GM23338 (cell line): ENCODE results near the gene COTL1.

Experiments used
- CREB1 ChIP-seq: fragments of 250-450 bp; sonication (Bioruptor Pico); IDR thresholded peaks from 2 replicates; pipeline ENCODE4 v1.5.0; 2020; ENCODE audit warnings: low read depth, mild to moderate bottlenecking, moderate library complexity
- EZH2 ChIP-seq: fragments of 200-600 bp; sonication (generic); IDR thresholded peaks from one replicate; pipeline ENCODE4 v1.8.0; 2017; ENCODE audit warnings: antibody characterized with exemption, mild to moderate bottlenecking, low read depth; ENCODE audit not compliant: unreplicated experiment
- EZH2phosphoT487 ChIP-seq: fragments of 200-600 bp; sonication (generic); IDR thresholded peaks from one replicate; pipeline ENCODE4 v1.8.1; 2018; ENCODE audit warnings: antibody characterized with exemption; ENCODE audit not compliant: unreplicated experiment
- JUNB ChIP-seq: IDR thresholded peaks from one replicate; pipeline ENCODE4 v1.6.1; 2016; ENCODE audit warnings: antibody characterized with exemption; ENCODE audit not compliant: unreplicated experiment
- POLR2AphosphoS5 ChIP-seq: IDR thresholded peaks from 2 replicates; pipeline ENCODE4 v1.6.1; 2016; ENCODE audit warnings: antibody characterized with exemption, low read depth
- ZNF114 ChIP-seq: fragments of 250-450 bp; sonication (Bioruptor Pico); IDR thresholded peaks from 2 replicates; pipeline ENCODE4 v1.5.0; 2020; ENCODE audit warnings: mild to moderate bottlenecking, moderate library complexity
- TF ChIP-seq, protein P1 (sequence below), 2 experiments: fragments of 200-600 bp in 1 of 2; sonication (generic) in 1 of 2; conservative IDR thresholded peaks; 2 replicates each; pipeline versions ENCODE4 v1.5.1 to v1.6.1; 2016 to 2017; ENCODE audit warnings: antibody characterized with exemption in 2 of 2, low read depth in 2 of 2, mild to moderate bottlenecking in 2 of 2, moderate library complexity in 1 of 2
- TF ChIP-seq, protein P2 (sequence below): IDR thresholded peaks from one replicate; pipeline ENCODE4 v1.6.1; 2018; ENCODE audit warnings: antibody characterized with exemption; ENCODE audit not compliant: unreplicated experiment
- TF ChIP-seq, protein P3 (sequence below): IDR thresholded peaks from 2 replicates; pipeline ENCODE4 v1.6.1; 2016; ENCODE audit warnings: antibody characterized with exemption

DNA sequence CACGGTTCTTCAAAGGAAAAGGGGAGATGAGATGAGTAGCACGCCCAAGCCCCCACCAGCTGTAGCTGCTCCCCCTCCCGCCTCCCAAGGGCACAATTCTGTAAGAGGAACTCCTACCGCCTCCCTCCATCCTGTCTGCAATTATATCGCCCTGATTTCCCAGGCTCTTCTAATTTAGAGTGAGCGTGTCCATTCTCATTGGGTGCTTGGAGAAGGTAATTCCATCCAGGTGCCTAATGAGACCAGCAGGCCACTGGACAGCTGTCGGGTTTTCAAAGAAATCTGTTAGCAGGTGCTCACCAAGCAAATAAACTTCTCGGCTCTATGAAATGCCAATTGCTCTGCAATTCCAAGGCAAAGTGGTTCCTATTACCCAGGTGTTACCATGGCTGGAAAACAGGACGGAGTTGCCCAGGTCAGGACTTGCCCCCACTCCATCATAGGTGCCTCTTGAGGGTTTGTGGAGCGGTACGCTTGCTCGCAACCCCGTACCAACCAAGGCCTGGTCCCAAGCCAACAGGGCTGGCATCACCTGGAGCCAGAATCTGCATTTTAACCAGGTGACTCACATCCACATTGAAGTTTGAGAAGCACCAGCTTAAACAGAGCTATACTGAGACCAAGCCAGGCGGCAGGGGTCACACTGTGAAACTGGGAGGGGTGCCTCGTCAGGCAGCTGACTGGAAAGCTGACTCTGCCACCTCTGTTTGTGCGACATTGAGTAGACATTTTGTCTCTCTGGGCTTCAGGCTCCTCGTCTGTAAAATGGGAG lies 97.0 kb downstream of the COTL1 start:
- TF ChIP-seq POLR2AphosphoS5 (no peak), ZNF114 (CRISPR knock-in tag) (no peak), EZH2 (no peak), EZH2phosphoT487 (no peak), JUNB (no peak), CREB1 (CRISPR knock-in tag) (no peak)
- TF ChIP-seq, protein P1, sequence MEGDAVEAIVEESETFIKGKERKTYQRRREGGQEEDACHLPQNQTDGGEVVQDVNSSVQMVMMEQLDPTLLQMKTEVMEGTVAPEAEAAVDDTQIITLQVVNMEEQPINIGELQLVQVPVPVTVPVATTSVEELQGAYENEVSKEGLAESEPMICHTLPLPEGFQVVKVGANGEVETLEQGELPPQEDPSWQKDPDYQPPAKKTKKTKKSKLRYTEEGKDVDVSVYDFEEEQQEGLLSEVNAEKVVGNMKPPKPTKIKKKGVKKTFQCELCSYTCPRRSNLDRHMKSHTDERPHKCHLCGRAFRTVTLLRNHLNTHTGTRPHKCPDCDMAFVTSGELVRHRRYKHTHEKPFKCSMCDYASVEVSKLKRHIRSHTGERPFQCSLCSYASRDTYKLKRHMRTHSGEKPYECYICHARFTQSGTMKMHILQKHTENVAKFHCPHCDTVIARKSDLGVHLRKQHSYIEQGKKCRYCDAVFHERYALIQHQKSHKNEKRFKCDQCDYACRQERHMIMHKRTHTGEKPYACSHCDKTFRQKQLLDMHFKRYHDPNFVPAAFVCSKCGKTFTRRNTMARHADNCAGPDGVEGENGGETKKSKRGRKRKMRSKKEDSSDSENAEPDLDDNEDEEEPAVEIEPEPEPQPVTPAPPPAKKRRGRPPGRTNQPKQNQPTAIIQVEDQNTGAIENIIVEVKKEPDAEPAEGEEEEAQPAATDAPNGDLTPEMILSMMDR (conservative IDR thresholded peaks at IDR 0.05; ENCODE audit: low read depth in 2 of 2) = no peak
- TF ChIP-seq, protein P2, sequence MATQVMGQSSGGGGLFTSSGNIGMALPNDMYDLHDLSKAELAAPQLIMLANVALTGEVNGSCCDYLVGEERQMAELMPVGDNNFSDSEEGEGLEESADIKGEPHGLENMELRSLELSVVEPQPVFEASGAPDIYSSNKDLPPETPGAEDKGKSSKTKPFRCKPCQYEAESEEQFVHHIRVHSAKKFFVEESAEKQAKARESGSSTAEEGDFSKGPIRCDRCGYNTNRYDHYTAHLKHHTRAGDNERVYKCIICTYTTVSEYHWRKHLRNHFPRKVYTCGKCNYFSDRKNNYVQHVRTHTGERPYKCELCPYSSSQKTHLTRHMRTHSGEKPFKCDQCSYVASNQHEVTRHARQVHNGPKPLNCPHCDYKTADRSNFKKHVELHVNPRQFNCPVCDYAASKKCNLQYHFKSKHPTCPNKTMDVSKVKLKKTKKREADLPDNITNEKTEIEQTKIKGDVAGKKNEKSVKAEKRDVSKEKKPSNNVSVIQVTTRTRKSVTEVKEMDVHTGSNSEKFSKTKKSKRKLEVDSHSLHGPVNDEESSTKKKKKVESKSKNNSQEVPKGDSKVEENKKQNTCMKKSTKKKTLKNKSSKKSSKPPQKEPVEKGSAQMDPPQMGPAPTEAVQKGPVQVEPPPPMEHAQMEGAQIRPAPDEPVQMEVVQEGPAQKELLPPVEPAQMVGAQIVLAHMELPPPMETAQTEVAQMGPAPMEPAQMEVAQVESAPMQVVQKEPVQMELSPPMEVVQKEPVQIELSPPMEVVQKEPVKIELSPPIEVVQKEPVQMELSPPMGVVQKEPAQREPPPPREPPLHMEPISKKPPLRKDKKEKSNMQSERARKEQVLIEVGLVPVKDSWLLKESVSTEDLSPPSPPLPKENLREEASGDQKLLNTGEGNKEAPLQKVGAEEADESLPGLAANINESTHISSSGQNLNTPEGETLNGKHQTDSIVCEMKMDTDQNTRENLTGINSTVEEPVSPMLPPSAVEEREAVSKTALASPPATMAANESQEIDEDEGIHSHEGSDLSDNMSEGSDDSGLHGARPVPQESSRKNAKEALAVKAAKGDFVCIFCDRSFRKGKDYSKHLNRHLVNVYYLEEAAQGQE = no peak
- TF ChIP-seq, protein P3, sequence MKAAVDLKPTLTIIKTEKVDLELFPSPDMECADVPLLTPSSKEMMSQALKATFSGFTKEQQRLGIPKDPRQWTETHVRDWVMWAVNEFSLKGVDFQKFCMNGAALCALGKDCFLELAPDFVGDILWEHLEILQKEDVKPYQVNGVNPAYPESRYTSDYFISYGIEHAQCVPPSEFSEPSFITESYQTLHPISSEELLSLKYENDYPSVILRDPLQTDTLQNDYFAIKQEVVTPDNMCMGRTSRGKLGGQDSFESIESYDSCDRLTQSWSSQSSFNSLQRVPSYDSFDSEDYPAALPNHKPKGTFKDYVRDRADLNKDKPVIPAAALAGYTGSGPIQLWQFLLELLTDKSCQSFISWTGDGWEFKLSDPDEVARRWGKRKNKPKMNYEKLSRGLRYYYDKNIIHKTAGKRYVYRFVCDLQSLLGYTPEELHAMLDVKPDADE = no peak
